ENCODE data around the gene TGFBI.

The TGFBI gene

GRCh38 chr5:136090319-136090718, 61.5 kb downstream of the TGFBI start:
- H3K4me3 ChIP-seq (ENCODE audit: low read depth, low read length) = no peak overlapping the region
- TF ChIP-seq MAX (IDR thresholded peaks at IDR 0.05; ENCODE audit: low read depth, low read length) = no peak
- no peak for TF ChIP-seq CTCF (IDR thresholded peaks at IDR 0.05; ENCODE audit: low read depth, low read length)
- no peak for TF ChIP-seq MYC (IDR thresholded peaks at IDR 0.05; ENCODE audit: low read depth, low read length)
- TF ChIP-seq POLR2A (IDR thresholded peaks at IDR 0.05; ENCODE audit: extremely low read depth, insufficient read length) = no peak
- DNase-seq (ENCODE audit: low read depth) = no peak

GRCh38 chr5:136094189-136094912, 65.6 kb downstream of the TGFBI start:
- DNase-seq (ENCODE audit: low read depth) = no peak
- no peak overlapping the region for H3K4me3 ChIP-seq (ENCODE audit: low read depth, low read length)
- TF ChIP-seq POLR2A (IDR thresholded peaks at IDR 0.05; ENCODE audit: extremely low read depth, insufficient read length) (no peak), MAX (IDR thresholded peaks at IDR 0.05; ENCODE audit: low read depth, low read length) (no peak), CTCF (IDR thresholded peaks at IDR 0.05; ENCODE audit: low read depth, low read length) (no peak), MYC (IDR thresholded peaks at IDR 0.05; ENCODE audit: low read depth, low read length) (no peak)

GRCh38 chr5:136094913-136095641, 66.3 kb downstream of the TGFBI start:
- DNase-seq (ENCODE audit: low read depth) = no peak
- no peak overlapping the region for H3K4me3 ChIP-seq (ENCODE audit: low read depth, low read length)
- no peak for TF ChIP-seq CTCF (IDR thresholded peaks at IDR 0.05; ENCODE audit: low read depth, low read length)
- no peak for TF ChIP-seq POLR2A (IDR thresholded peaks at IDR 0.05; ENCODE audit: extremely low read depth, insufficient read length)
- no peak for TF ChIP-seq MAX (IDR thresholded peaks at IDR 0.05; ENCODE audit: low read depth, low read length)
- no peak for TF ChIP-seq MYC (IDR thresholded peaks at IDR 0.05; ENCODE audit: low read depth, low read length)

GRCh38 chr5:136098176-136098575, 69.4 kb downstream of the TGFBI start:
- no peak for DNase-seq (ENCODE audit: low read depth)
- TF ChIP-seq CTCF (IDR thresholded peaks at IDR 0.05; ENCODE audit: low read depth, low read length) (no peak), MAX (IDR thresholded peaks at IDR 0.05; ENCODE audit: low read depth, low read length) (no peak), MYC (IDR thresholded peaks at IDR 0.05; ENCODE audit: low read depth, low read length) (no peak)
- no peak overlapping the region for H3K4me3 ChIP-seq (ENCODE audit: low read depth, low read length)

GRCh38 chr5:136099870-136100269, 71.1 kb downstream of the TGFBI start:
- H3K4me3 ChIP-seq (ENCODE audit: low read depth, low read length) = no peak overlapping the region
- no peak for TF ChIP-seq MAX (IDR thresholded peaks at IDR 0.05; ENCODE audit: low read depth, low read length)
- no peak for TF ChIP-seq MYC (IDR thresholded peaks at IDR 0.05; ENCODE audit: low read depth, low read length)
- no peak for DNase-seq (ENCODE audit: low read depth)

GRCh38 chr5:136101884-136102283, 73.1 kb downstream of the TGFBI start:
- TF ChIP-seq CTCF (IDR thresholded peaks at IDR 0.05; ENCODE audit: low read depth, low read length) (no peak), POLR2A (IDR thresholded peaks at IDR 0.05; ENCODE audit: extremely low read depth, insufficient read length) (no peak), MAX (IDR thresholded peaks at IDR 0.05; ENCODE audit: low read depth, low read length) (no peak), MYC (IDR thresholded peaks at IDR 0.05; ENCODE audit: low read depth, low read length) (no peak)
- H3K4me3 ChIP-seq (ENCODE audit: low read depth, low read length) = no peak overlapping the region
- DNase-seq (ENCODE audit: low read depth) = no peak

Measured in NB4 (cell line).